Measurements from ENCODE around the gene SLC27A3.

DNA sequence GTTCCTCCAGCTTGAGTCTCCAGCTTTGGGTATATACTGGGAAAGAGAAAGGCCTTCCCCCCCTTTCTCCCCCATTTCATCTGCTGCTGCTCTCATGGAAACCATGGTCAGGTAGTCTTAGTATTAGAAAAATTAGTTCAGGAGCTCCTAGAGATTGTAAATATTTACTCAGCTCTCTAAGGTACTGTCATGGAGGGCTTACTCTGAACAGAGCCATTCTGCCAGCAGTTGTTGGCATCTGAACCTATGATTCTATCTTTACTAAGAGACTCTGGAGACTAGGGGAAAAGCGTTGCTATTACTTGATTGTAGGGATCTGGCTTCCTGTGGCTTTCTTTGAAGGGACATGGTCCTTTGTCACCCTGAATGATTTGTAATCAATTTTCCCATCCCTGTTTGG is 41.2 kb upstream of the SLC27A3 start:
- TF ChIP-seq, protein P1, sequence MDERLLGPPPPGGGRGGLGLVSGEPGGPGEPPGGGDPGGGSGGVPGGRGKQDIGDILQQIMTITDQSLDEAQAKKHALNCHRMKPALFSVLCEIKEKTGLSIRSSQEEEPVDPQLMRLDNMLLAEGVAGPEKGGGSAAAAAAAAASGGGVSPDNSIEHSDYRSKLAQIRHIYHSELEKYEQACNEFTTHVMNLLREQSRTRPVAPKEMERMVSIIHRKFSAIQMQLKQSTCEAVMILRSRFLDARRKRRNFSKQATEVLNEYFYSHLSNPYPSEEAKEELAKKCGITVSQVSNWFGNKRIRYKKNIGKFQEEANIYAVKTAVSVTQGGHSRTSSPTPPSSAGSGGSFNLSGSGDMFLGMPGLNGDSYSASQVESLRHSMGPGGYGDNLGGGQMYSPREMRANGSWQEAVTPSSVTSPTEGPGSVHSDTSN (CRISPR knock-in tag; IDR thresholded peaks at IDR 0.05; ENCODE audit: low read depth), result no peak
- TF ChIP-seq, protein P1 (tag; conservative IDR thresholded peaks at IDR 0.05; ENCODE audit: low read depth), result no peak
- TF ChIP-seq, protein P2, sequence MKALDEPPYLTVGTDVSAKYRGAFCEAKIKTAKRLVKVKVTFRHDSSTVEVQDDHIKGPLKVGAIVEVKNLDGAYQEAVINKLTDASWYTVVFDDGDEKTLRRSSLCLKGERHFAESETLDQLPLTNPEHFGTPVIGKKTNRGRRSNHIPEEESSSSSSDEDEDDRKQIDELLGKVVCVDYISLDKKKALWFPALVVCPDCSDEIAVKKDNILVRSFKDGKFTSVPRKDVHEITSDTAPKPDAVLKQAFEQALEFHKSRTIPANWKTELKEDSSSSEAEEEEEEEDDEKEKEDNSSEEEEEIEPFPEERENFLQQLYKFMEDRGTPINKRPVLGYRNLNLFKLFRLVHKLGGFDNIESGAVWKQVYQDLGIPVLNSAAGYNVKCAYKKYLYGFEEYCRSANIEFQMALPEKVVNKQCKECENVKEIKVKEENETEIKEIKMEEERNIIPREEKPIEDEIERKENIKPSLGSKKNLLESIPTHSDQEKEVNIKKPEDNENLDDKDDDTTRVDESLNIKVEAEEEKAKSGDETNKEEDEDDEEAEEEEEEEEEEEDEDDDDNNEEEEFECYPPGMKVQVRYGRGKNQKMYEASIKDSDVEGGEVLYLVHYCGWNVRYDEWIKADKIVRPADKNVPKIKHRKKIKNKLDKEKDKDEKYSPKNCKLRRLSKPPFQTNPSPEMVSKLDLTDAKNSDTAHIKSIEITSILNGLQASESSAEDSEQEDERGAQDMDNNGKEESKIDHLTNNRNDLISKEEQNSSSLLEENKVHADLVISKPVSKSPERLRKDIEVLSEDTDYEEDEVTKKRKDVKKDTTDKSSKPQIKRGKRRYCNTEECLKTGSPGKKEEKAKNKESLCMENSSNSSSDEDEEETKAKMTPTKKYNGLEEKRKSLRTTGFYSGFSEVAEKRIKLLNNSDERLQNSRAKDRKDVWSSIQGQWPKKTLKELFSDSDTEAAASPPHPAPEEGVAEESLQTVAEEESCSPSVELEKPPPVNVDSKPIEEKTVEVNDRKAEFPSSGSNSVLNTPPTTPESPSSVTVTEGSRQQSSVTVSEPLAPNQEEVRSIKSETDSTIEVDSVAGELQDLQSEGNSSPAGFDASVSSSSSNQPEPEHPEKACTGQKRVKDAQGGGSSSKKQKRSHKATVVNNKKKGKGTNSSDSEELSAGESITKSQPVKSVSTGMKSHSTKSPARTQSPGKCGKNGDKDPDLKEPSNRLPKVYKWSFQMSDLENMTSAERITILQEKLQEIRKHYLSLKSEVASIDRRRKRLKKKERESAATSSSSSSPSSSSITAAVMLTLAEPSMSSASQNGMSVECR (CRISPR knock-in tag; IDR thresholded peaks at IDR 0.05), result no peak
- no peak for TF ChIP-seq SRSF1 (IDR thresholded peaks at IDR 0.05; ENCODE audit: low read depth, low read length)
- TF ChIP-seq NFATC3 (IDR thresholded peaks at IDR 0.05), result no peak
- TF ChIP-seq NFIC (IDR thresholded peaks at IDR 0.05), result no peak
- TF ChIP-seq POLR2AphosphoS5 (IDR thresholded peaks at IDR 0.05; ENCODE audit: control insufficient read depth, insufficient read depth, low read depth, low read length), result no peak
- TF ChIP-seq NEUROD1 (IDR thresholded peaks at IDR 0.05; ENCODE audit: borderline replicate concordance, low read depth, low read length, partially characterized antibody), result no peak
- no peak for TF ChIP-seq DDX20 (tag; IDR thresholded peaks at IDR 0.05; ENCODE audit: low read depth)
- TF ChIP-seq ETS2 (tag; IDR thresholded peaks at IDR 0.05; ENCODE audit: borderline replicate concordance, poor library complexity, severe bottlenecking), result no peak
- TF ChIP-seq BRF1 (IDR thresholded peaks at IDR 0.05; ENCODE audit: borderline replicate concordance, extremely low read depth, insufficient read length), result no peak
- no peak for TF ChIP-seq LARP7 (IDR thresholded peaks at IDR 0.05)
- TF ChIP-seq, protein P3, sequence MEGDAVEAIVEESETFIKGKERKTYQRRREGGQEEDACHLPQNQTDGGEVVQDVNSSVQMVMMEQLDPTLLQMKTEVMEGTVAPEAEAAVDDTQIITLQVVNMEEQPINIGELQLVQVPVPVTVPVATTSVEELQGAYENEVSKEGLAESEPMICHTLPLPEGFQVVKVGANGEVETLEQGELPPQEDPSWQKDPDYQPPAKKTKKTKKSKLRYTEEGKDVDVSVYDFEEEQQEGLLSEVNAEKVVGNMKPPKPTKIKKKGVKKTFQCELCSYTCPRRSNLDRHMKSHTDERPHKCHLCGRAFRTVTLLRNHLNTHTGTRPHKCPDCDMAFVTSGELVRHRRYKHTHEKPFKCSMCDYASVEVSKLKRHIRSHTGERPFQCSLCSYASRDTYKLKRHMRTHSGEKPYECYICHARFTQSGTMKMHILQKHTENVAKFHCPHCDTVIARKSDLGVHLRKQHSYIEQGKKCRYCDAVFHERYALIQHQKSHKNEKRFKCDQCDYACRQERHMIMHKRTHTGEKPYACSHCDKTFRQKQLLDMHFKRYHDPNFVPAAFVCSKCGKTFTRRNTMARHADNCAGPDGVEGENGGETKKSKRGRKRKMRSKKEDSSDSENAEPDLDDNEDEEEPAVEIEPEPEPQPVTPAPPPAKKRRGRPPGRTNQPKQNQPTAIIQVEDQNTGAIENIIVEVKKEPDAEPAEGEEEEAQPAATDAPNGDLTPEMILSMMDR (IDR thresholded peaks at IDR 0.05 in 2 of 3, conservative IDR thresholded peaks at IDR 0.05 in 1 of 3; ENCODE audit: insufficient read depth in 2 of 3, low read depth in 1 of 3, low read length in 3 of 3), result no peak

All from K562 (cell line).